Aortic smooth muscle cell (primary cell): ENCODE data around the gene DPY19L3. TPM values are rescaled to one million over a fixed set of nuclear protein-coding genes. Genes with fewer than 3 reads are reported as not detected.

Experiments used
- total RNA-seq: library from RNA; depleted of rRNA; stranded (reverse); fragments of >200 nt; gene quantifications from 2 replicates; pipeline ENCODE4 v1.2.3, GENCODE V29; 2014

DPY19L3 gene
- 45.8 and 53.6 TPM in 2 replicates for total RNA-seq

GRCh38 chr19:32405431-32406160 is at the start of gene DPY19L3:
TSS of gene DPY19L3 (plus strand) at chr19:32405770. CDS start at chr19:32408254, 2,484 bp downstream.

Other genes with a start within 250 kb of the DPY19L3 start
- 10.2 and 12.7 TPM in 2 replicates for gene ZNF507, start 60.2 kb upstream of the DPY19L3 start, total RNA-seq
- 117 and 129 TPM in 2 replicates for gene PDCD5, start 175.4 kb downstream of the DPY19L3 start, total RNA-seq